Neuronal stem cell (in vitro differentiated cells): ENCODE measurements around the gene IAH1.

Source experiments
- DNase-seq: peaks from one replicate; pipeline ENCODE4 v3.0.0-alpha.2; 2013; ENCODE audit warnings: low spot score
- H2AFZ ChIP-seq: one replicate; pipeline ENCODE4 v1.6.1; 2013; ENCODE audit warnings: mild to moderate bottlenecking, low read length, inconsistent platforms
- H2AK5ac ChIP-seq: 2 replicates; pipeline ENCODE4 v1.6.1; 2013; ENCODE audit warnings: low read depth, mild to moderate bottlenecking, inconsistent platforms, low read length, moderate library complexity, mixed read lengths
- H2BK120ac ChIP-seq: 2 replicates; pipeline ENCODE4 v1.6.1; 2013; ENCODE audit warnings: low read depth, mild to moderate bottlenecking, inconsistent platforms, low read length, moderate library complexity, mixed read lengths
- H2BK12ac ChIP-seq: one replicate; pipeline ENCODE4 v1.6.1; 2013; ENCODE audit warnings: low read length, inconsistent platforms
- H2BK15ac ChIP-seq: 2 replicates; pipeline ENCODE4 v1.6.1; 2013; ENCODE audit warnings: mild to moderate bottlenecking, low read length, inconsistent platforms, mixed read lengths
- H2BK5ac ChIP-seq: one replicate; pipeline ENCODE4 v1.6.1; 2013; ENCODE audit warnings: inconsistent platforms, mild to moderate bottlenecking, low read length, moderate library complexity
- H3K14ac ChIP-seq: one replicate; pipeline ENCODE4 v1.6.1; 2013; ENCODE audit warnings: low read length, inconsistent platforms
- H3K18ac ChIP-seq: 2 replicates; pipeline ENCODE4 v1.6.1; 2013; ENCODE audit warnings: low read length, inconsistent platforms
- H3K23ac ChIP-seq: 2 replicates; pipeline ENCODE4 v1.6.1; 2013; ENCODE audit warnings: low read depth, mild to moderate bottlenecking, mixed read lengths, low read length, inconsistent platforms; ENCODE audit not compliant: poor library complexity
- H3K27ac ChIP-seq: replicated peaks from 3 replicates; pipeline ENCODE4 v1.5.1; 2013; ENCODE audit warnings: low read length, inconsistent platforms
- H3K27me3 ChIP-seq, 3 experiments: 2 replicates each; pipeline ENCODE4 v1.6.1; 2013; ENCODE audit warnings: low read length in 3 of 3, mild to moderate bottlenecking in 2 of 3, inconsistent platforms in 1 of 3, low read depth in 1 of 3, mixed read lengths in 1 of 3, moderate library complexity in 1 of 3; ENCODE audit not compliant: control insufficient read depth in 3 of 3, insufficient read depth in 3 of 3
- H3K36me3 ChIP-seq, 2 donors: replicated peaks in 1 of 2; 2 replicates each; pipeline ENCODE4 v1.6.1; 2013; ENCODE audit warnings: low read length in 2 of 2; ENCODE audit not compliant: control insufficient read depth in 2 of 2, insufficient read depth in 2 of 2
- H3K4ac ChIP-seq: 2 replicates; pipeline ENCODE4 v1.6.1; 2013; ENCODE audit warnings: inconsistent platforms, mild to moderate bottlenecking, low read length, moderate library complexity
- H3K4me1 ChIP-seq, 2 donors: 1 replicate in 1 of 2; 2 replicates in 1 of 2; pipeline ENCODE4 v1.6.1; 2013; ENCODE audit warnings: low read length in 2 of 2, low read depth in 1 of 2; ENCODE audit not compliant: control insufficient read depth in 2 of 2, insufficient read depth in 1 of 2
- H3K4me2 ChIP-seq: one replicate; pipeline ENCODE4 v1.6.1; 2013; ENCODE audit warnings: mild to moderate bottlenecking, low read length, inconsistent platforms; ENCODE audit not compliant: insufficient read depth, poor library complexity, severe bottlenecking
- H3K4me3 ChIP-seq, 2 donors: 2 replicates each; pipeline ENCODE4 v1.5.1; 2013; ENCODE audit warnings: low read length in 2 of 2, mild to moderate bottlenecking in 2 of 2, inconsistent platforms in 1 of 2, moderate library complexity in 1 of 2
- H3K79me1 ChIP-seq: one replicate; pipeline ENCODE4 v1.6.1; 2013; ENCODE audit warnings: low read depth, mild to moderate bottlenecking, inconsistent platforms, low read length, moderate library complexity
- H3K9ac ChIP-seq: one replicate; pipeline ENCODE4 v1.6.1; 2013; ENCODE audit warnings: mild to moderate bottlenecking, low read depth, low read length, inconsistent platforms; ENCODE audit not compliant: poor library complexity
- H3K9me3 ChIP-seq, 2 donors: replicated peaks in 1 of 2; 2 replicates each; pipeline versions ENCODE3 to v1.6.1; 2013; ENCODE audit warnings: low read length in 2 of 2, mild to moderate bottlenecking in 2 of 2, inconsistent platforms in 1 of 2, low read depth in 1 of 2, mixed read lengths in 1 of 2, moderate library complexity in 1 of 2; ENCODE audit not compliant: control insufficient read depth in 2 of 2, insufficient read depth in 1 of 2
- H4K8ac ChIP-seq: one replicate; pipeline ENCODE4 v1.6.1; 2013; ENCODE audit warnings: low read depth, mild to moderate bottlenecking, inconsistent platforms, low read length, moderate library complexity
- H4K91ac ChIP-seq: one replicate; pipeline ENCODE4 v1.6.1; 2013; ENCODE audit warnings: low read length, low read depth, mild to moderate bottlenecking, inconsistent platforms; ENCODE audit not compliant: poor library complexity
- WGBS, 2 donors: extraction: QIAGEN DNeasy Blood & Tissue Kit; methylation state at CpG; one replicate each; pipeline ENCODE4 v1.1.7; 2013; ENCODE audit warnings: missing lambda C conversion rate in 2 of 2, mixed read lengths in 1 of 2; ENCODE audit not compliant: insufficient read length in 2 of 2, insufficient replicate concordance in 1 of 2; ENCODE audit errors: extremely low coverage in 2 of 2; 5-methylcytosine and 5-hydroxymethylcytosine counted together

IAH1 gene

GRCh38 chr2:9519250-9519649 is 44.9 kb downstream of the IAH1 start:
- no CpG with 5 or more reads among the region's 2 CpGs for WGBS, 2 donors
- Histone ChIP-seq H3K4me2 (no peak overlapping the region), H3K36me3 (peaks cover 15 to 92% of the 10 kb centered on the region in 2 donors)

DNA sequence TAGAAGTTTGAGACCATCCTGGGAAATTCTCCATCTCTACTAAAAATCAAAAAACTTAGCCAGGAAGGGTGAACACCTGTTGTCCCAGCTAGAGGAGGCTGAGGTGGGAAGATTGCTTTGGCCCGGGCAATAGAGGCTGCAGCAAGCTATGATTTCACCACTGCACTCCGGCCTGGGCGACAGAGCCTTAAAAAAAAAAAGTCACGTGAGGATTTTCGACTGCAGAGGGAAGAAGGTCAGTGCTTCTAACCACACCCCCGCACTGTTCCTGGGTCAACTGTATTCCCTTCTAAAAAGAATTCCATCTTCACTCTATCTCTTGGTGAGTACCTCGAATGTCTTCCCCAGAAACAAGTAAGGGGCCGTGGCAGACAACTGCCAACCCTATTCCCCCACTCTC is 49.9 kb downstream of the IAH1 start:
- H3K79me1 ChIP-seq, result no peaks in the 10 kb centered on the region
- no peak overlapping the region for H2BK12ac ChIP-seq
- H3K9me3 ChIP-seq, result peaks cover 0 to 6% of the 10 kb centered on the region in 2 donors
- no peak overlapping the region for H2BK120ac ChIP-seq
- H3K36me3 ChIP-seq, result peaks cover 7 to 95% of the 10 kb centered on the region in 2 donors
- no CpG with 5 or more reads among the region's 8 CpGs for WGBS, 2 donors
- no peak overlapping the region for H2AK5ac ChIP-seq
- H2AFZ ChIP-seq, result no peak overlapping the region
- no peaks in the 10 kb centered on the region for H3K27me3 ChIP-seq
- H3K4me2 ChIP-seq, result no peak overlapping the region
- no peak for DNase-seq
- no peak overlapping the region for H3K27ac ChIP-seq
- no peak overlapping the region for H2BK15ac ChIP-seq
- no peaks in the 10 kb centered on the region for H3K4me1 ChIP-seq
- no peak overlapping the region for H4K8ac ChIP-seq
- no peak overlapping the region for H2BK5ac ChIP-seq
- H3K18ac ChIP-seq, result no peak overlapping the region
- H4K91ac ChIP-seq, result no peak overlapping the region
- no peak overlapping the region for H3K4ac ChIP-seq
- H3K9ac ChIP-seq, result no peak overlapping the region
- H3K23ac ChIP-seq, result no peak overlapping the region
- no peak overlapping the region for H3K14ac ChIP-seq
- H3K4me3 ChIP-seq, result no peak overlapping the region

More at GRCh38 chr2:9519250-9519649, 44.9 kb downstream of the IAH1 start:
- H2BK12ac ChIP-seq, result no peak overlapping the region
- no peak overlapping the region for H2BK5ac ChIP-seq
- no peak overlapping the region for H3K23ac ChIP-seq
- no peak overlapping the region for H3K4me3 ChIP-seq
- H2AFZ ChIP-seq, result no peak overlapping the region
- no peak overlapping the region for H3K9ac ChIP-seq
- no peak overlapping the region for H3K14ac ChIP-seq
- H3K18ac ChIP-seq, result no peak overlapping the region
- H3K9me3 ChIP-seq, result peaks cover 0 to 6% of the 10 kb centered on the region in 2 donors
- DNase-seq, result no peak
- no peak overlapping the region for H2BK120ac ChIP-seq
- peaks cover 2% of the 10 kb centered on the region for H3K79me1 ChIP-seq
- H3K4ac ChIP-seq, result no peak overlapping the region
- H2BK15ac ChIP-seq, result no peak overlapping the region
- no peaks in the 10 kb centered on the region for H3K4me1 ChIP-seq
- no peak overlapping the region for H2AK5ac ChIP-seq
- H4K91ac ChIP-seq, result no peak overlapping the region
- H4K8ac ChIP-seq, result no peak overlapping the region
- no peaks in the 10 kb centered on the region for H3K27me3 ChIP-seq
- no peak overlapping the region for H3K27ac ChIP-seq

DNA sequence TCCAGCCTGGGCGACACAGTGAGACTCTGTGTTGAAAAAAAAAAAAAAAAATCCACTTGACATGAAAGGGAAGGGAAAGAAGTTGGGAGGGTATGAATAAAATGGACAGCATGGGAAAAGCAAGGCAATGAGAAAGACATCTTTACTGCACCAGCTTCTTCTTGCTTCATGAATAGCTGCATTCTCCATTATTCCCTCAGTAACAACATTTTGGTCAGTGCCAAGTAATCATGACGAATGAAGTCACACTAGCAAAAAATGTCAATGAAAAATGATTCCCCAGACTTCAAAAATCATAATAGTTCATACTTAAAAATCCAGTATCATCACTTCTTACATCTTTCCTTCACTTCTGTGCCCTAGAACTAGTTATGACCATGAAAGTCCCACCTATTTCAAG is 50.9 kb downstream of the IAH1 start:
- no peak overlapping the region for H3K4me3 ChIP-seq
- WGBS, 2 donors, result no CpG with 5 or more reads among the region's 2 CpGs

GRCh38 chr2:9527995-9528787 is 53.8 kb downstream of the IAH1 start:
- Histone ChIP-seq H2BK12ac (no peak overlapping the region), H3K4me2 (no peak overlapping the region), H3K23ac (no peak overlapping the region), H4K91ac (no peak overlapping the region), H2BK15ac (no peak overlapping the region), H3K27me3 (no peaks in the 10 kb centered on the region), H2AK5ac (no peak overlapping the region), H3K9ac (no peak overlapping the region), H3K79me1 (peaks cover 2% of the 10 kb centered on the region), H2BK5ac (no peak overlapping the region), H3K14ac (no peak overlapping the region), H2AFZ (no peak overlapping the region), H2BK120ac (no peak overlapping the region), H4K8ac (no peak overlapping the region), H3K36me3 (peaks cover 1 to 89% of the 10 kb centered on the region in 2 donors), H3K4ac (no peak overlapping the region), H3K18ac (no peak overlapping the region), H3K4me3 (no peak overlapping the region), H3K9me3 (no peaks in the 10 kb centered on the region), H3K27ac (no peak overlapping the region), H3K4me1 (no peaks in the 10 kb centered on the region)
- DNase-seq, result no peak
- WGBS, 2 donors, result no CpG with 5 or more reads among the region's 4 CpGs

More for the DNA sequence above, 50.9 kb downstream of the IAH1 start:
- Histone ChIP-seq H2AK5ac (no peak overlapping the region), H3K36me3 (peaks cover 3 to 95% of the 10 kb centered on the region in 2 donors), H4K8ac (no peak overlapping the region), H2BK12ac (no peak overlapping the region), H3K18ac (no peak overlapping the region), H3K9ac (no peak overlapping the region), H3K14ac (no peak overlapping the region), H2AFZ (no peak overlapping the region), H3K4ac (no peak overlapping the region), H3K79me1 (peaks cover 2% of the 10 kb centered on the region), H4K91ac (no peak overlapping the region), H3K4me1 (no peaks in the 10 kb centered on the region), H3K23ac (no peak overlapping the region), H3K27me3 (no peaks in the 10 kb centered on the region), H3K9me3 (peaks cover 0 to 1% of the 10 kb centered on the region in 2 donors), H2BK5ac (no peak overlapping the region), H2BK120ac (no peak overlapping the region), H3K4me2 (no peak overlapping the region), H3K27ac (no peak overlapping the region), H2BK15ac (no peak overlapping the region)
- no peak for DNase-seq
